RWPE2 (cell line): Measurements from ENCODE around the gene HCFC1R1.

ENCODE experiments used
- ATAC-seq: fragments of 200-7000 bp; cut with Tn5 transposase; 3 replicates; pipeline ENCODE4 v1.9.1; 2021; ENCODE audit warnings: low read depth
- DNase-seq: peaks from one replicate; pipeline ENCODE4 v3.0.0-alpha.2; 2020; ENCODE audit warnings: low spot score
- H3K27ac ChIP-seq: fragments of 450-650 bp; 2 replicates; pipeline ENCODE4 v1.5.1; 2017; ENCODE audit warnings: mild to moderate bottlenecking; ENCODE audit not compliant: poor library complexity, severe bottlenecking
- H3K27me3 ChIP-seq: fragments of 250-450 bp; sonication (Bioruptor Pico); 2 replicates; pipeline ENCODE4 v1.5.1; 2021; ENCODE audit warnings: mild to moderate bottlenecking, moderate library complexity; ENCODE audit not compliant: insufficient read depth, poor library complexity, severe bottlenecking
- H3K36me3 ChIP-seq: fragments of 250-450 bp; sonication (Bioruptor Pico); 2 replicates; pipeline ENCODE4 v1.5.1; 2020; ENCODE audit warnings: low read depth, mild to moderate bottlenecking, moderate library complexity
- H3K4me1 ChIP-seq: fragments of 250-450 bp; sonication (Bioruptor Pico); 2 replicates; pipeline ENCODE4 v1.5.1; 2021; ENCODE audit warnings: mild to moderate bottlenecking, moderate library complexity; ENCODE audit not compliant: insufficient read depth, poor library complexity, severe bottlenecking
- H3K4me3 ChIP-seq: fragments of 250-450 bp; sonication (Bioruptor Pico); 2 replicates; pipeline ENCODE4 v1.5.1; 2021; ENCODE audit warnings: mild to moderate bottlenecking, moderate library complexity; ENCODE audit not compliant: severe bottlenecking
- H3K9me3 ChIP-seq: fragments of 250-450 bp; sonication (Bioruptor Pico); 2 replicates; pipeline ENCODE4 v1.5.1; 2021; ENCODE audit warnings: mild to moderate bottlenecking, moderate library complexity; ENCODE audit not compliant: severe bottlenecking
- CTCF ChIP-seq: fragments of 450-650 bp; IDR thresholded peaks from one replicate; pipeline ENCODE4 v1.5.1; 2017; ENCODE audit warnings: mild to moderate bottlenecking, moderate library complexity; ENCODE audit not compliant: poor library complexity, severe bottlenecking

The HCFC1R1 gene

DNA sequence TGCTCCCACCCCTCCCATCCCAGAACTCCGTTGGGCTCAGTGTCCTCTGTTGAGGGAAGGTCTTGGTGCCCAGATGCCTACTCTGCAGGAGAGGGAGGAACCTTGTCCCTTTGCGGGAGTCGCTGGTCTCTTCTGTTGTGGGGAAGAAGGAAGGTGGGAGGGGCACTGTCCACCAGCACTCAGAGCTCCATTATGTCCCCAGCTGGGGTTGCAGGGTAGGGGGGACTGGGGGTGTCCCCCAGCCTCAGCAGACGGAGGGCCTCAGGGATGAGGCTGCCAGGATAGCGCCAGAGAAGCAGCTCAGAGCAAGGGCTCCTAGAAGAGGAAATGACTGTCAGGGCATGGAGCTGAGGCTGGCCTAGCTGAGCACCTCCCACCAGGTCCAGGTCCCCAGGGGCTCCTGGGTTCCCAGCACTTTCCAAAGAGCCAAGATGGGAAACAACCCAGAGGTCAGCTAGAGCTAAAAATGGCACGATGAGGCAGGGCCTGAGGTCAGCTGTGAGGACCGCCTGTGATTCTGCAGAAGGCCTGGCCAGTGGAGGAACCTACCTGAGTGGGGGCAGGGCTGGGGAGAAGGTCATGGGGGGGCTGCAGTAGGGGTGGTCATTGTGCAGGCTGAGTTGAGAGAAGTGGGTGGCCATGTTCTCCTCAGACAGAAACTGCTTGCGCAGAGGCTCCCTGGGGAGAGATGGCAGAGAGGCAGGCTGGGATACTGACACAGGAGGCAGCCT is 893 bp downstream of the HCFC1R1 start:
- DNase-seq (no peak), ATAC-seq (peak; percentile 0; the same call in 2 of the 3 replicates)
- Histone ChIP-seq H3K4me3 (peak overlapping the region; percentile 89), H3K4me1 (peaks cover 9% of the 10 kb centered on the region), H3K36me3 (peaks cover 44% of the 10 kb centered on the region), H3K27me3 (no peaks in the 10 kb centered on the region), H3K9me3 (no peaks in the 10 kb centered on the region), H3K27ac (peak overlapping the region; percentile 100)
- no peak for TF ChIP-seq CTCF

GRCh38 chr16:3022208-3022683 is 1.5 kb downstream of the HCFC1R1 start:
- TF ChIP-seq CTCF, result no peak
- DNase-seq (peak; percentile 93), ATAC-seq (peak; percentile 13)
- H3K36me3 ChIP-seq, result peaks cover 43% of the 10 kb centered on the region
- peaks cover 7% of the 10 kb centered on the region for H3K4me1 ChIP-seq
- no peaks in the 10 kb centered on the region for H3K27me3 ChIP-seq
- H3K27ac ChIP-seq, result peak overlapping the region; percentile 100
- no peaks in the 10 kb centered on the region for H3K9me3 ChIP-seq
- peak overlapping the region; percentile 89 for H3K4me3 ChIP-seq

GRCh38 chr16:3021449-3022207 is 2.1 kb downstream of the HCFC1R1 start:
- peak; percentile 98 for DNase-seq
- H3K36me3 ChIP-seq, result peaks cover 37% of the 10 kb centered on the region
- no peaks in the 10 kb centered on the region for H3K27me3 ChIP-seq
- peak; percentile 33 for TF ChIP-seq CTCF
- peak; percentile 35 for ATAC-seq
- peak overlapping the region; percentile 89 for H3K4me3 ChIP-seq
- H3K9me3 ChIP-seq, result no peaks in the 10 kb centered on the region
- H3K4me1 ChIP-seq, result peaks cover 7% of the 10 kb centered on the region
- H3K27ac ChIP-seq, result peak overlapping the region; percentile 100

DNA sequence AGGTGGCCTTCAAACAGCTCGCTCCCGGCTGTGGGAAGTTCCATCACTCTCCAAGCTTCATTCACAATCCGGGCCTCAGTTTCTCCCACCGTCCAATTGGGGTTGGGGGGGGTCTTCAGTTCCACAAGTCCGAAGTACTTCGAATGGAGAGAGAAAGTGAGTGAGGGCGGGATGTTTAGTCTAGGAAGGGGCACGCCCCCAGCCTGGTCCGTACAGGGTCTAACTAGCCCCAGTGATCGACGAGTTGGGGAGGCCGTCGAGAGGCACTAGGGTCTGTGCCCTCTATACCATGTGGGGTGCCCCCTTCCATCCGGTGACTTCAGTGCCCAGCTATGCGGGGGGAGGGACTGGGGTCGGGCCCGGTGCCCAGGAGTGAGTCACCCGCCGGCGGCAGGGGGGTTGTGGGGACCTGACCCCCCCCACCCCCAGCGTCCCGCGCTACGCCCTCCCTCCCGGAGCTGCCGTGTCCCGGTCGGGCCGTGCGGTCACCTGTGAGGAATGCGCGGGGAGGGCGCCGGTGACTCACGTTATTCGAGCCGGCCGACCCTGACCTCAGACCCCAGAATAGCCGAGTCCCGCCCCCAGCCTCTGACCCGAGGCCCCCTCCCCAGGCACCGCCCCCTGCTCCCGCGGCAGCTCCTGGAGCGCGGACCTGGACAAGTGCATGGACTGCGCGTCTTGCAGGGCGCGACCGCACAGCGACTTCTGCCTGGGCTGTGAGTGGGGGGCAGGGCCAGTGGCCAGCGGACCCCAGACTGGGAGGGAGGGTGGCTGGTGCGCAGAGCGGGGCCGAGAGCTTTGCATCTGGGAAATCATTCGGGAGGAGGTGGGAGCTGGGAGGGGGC is 2.9 kb downstream of the HCFC1R1 start:
- peak overlapping the region; percentile 89 for H3K4me3 ChIP-seq
- H3K36me3 ChIP-seq, result peaks cover 29% of the 10 kb centered on the region
- H3K27ac ChIP-seq, result peak overlapping the region; percentile 100
- TF ChIP-seq CTCF, result no peak
- no peaks in the 10 kb centered on the region for H3K9me3 ChIP-seq
- ATAC-seq (peak; percentile 25), DNase-seq (peak; percentile 96)
- H3K4me1 ChIP-seq, result peaks cover 7% of the 10 kb centered on the region
- no peaks in the 10 kb centered on the region for H3K27me3 ChIP-seq
